LNCAP (cell line): ENCODE results near the gene PYGB.

Source experiments
- CTCF ChIP-seq: fragments of 450-650 bp; IDR thresholded peaks from 2 replicates; pipeline ENCODE4 v1.5.1; 2017; ENCODE audit warnings: mild to moderate bottlenecking

PYGB gene

GRCh38 chr20:25221592-25222460 is 26.1 kb upstream of the PYGB start:
- TF ChIP-seq CTCF = no peak

- no peak for TF ChIP-seq CTCF
Observed at GRCh38 chr20:25222461-25223178, 25.3 kb upstream of the PYGB start.

GRCh38 chr20:25223179-25223661 is 24.7 kb upstream of the PYGB start:
- TF ChIP-seq CTCF = no peak

- no peak for TF ChIP-seq CTCF
Observed at GRCh38 chr20:25223765-25224720, 23.8 kb upstream of the PYGB start.

GRCh38 chr20:25224941-25225340 is 22.9 kb upstream of the PYGB start:
- TF ChIP-seq CTCF = no peak

- no peak for TF ChIP-seq CTCF
Observed at GRCh38 chr20:25225642-25226432, 22.0 kb upstream of the PYGB start.
